HUES48 (cell line): ENCODE measurements around the gene ZNF140.

ENCODE experiments used
- H3K27ac ChIP-seq: one replicate; pipeline ENCODE4 v1.7.0; 2013; ENCODE audit warnings: low read depth, low read length, inconsistent platforms
- H3K27me3 ChIP-seq: 2 replicates; pipeline ENCODE4 v1.6.1; 2013; ENCODE audit warnings: mild to moderate bottlenecking, low read length; ENCODE audit not compliant: control insufficient read depth, insufficient read depth
- H3K36me3 ChIP-seq: 2 replicates; pipeline ENCODE4 v1.6.1; 2013; ENCODE audit warnings: low read length; ENCODE audit not compliant: control insufficient read depth, insufficient read depth
- H3K4me1 ChIP-seq: 2 replicates; pipeline ENCODE4 v1.6.1; 2013; ENCODE audit warnings: mild to moderate bottlenecking, low read length; ENCODE audit not compliant: control insufficient read depth, insufficient read depth
- H3K4me3 ChIP-seq: 2 replicates; pipeline ENCODE4 v1.5.1; 2013; ENCODE audit warnings: mild to moderate bottlenecking, low read depth, low read length
- H3K9ac ChIP-seq: 2 replicates; pipeline ENCODE4 v1.6.1; 2013; ENCODE audit warnings: mild to moderate bottlenecking, low read depth, low read length, moderate library complexity
- H3K9me3 ChIP-seq: 2 replicates; pipeline ENCODE4 v1.6.1; 2013; ENCODE audit warnings: low read length; ENCODE audit not compliant: control insufficient read depth, insufficient read depth

The ZNF140 gene

DNA sequence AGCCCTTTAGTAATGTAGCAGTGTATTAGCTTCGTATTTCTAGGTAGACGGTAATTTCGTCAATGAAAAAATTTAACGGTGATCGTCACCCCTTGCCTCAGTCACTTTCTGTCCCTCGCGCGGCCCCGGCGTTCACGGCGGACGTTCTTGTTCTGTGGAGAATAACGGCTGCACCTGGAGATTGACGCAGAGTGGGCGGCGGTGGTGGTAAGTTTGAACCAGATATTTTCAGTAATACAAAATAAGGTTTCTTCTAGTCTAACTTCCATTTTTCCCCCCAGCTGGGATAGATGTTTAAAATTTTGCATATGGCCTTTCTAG, 50.0 kb downstream of the ZNF140 start:
- peak overlapping the region; percentile 94 for H3K9ac ChIP-seq
- peaks cover 52% of the 10 kb centered on the region for H3K36me3 ChIP-seq
- peak overlapping the region; percentile 95 for H3K27ac ChIP-seq
- H3K4me3 ChIP-seq: peak overlapping the region; percentile 98
- no peaks in the 10 kb centered on the region; the same call in 1 of the 2 replicates for H3K4me1 ChIP-seq
- no peaks in the 10 kb centered on the region for H3K27me3 ChIP-seq
- peaks cover 70% of the 10 kb centered on the region for H3K9me3 ChIP-seq

DNA sequence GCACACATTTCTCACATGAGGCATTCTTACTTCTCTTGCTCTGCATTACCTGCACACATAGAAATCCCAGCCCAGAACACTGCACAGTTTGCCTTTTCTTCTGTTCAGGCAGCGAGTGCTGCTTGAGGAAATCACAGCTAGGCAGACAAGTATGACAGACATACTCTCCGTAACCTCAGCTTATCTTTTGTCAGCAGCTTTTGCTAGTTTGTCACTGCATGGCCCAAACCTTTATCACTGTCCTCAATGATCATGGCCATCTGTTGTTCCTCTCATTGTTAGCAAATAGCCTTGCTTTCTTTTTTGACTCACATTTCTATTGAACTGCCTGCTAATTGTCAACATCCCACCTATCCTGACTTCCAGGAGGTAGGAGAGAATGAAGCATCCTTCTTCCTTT, 55.0 kb downstream of the ZNF140 start:
- H3K9me3 ChIP-seq: peaks cover 87% of the 10 kb centered on the region
- H3K27me3 ChIP-seq: no peaks in the 10 kb centered on the region
- no peaks in the 10 kb centered on the region; the same call in 1 of the 2 replicates for H3K4me1 ChIP-seq
- H3K27ac ChIP-seq: no peak overlapping the region
- H3K9ac ChIP-seq: no peak overlapping the region
- H3K4me3 ChIP-seq: no peak overlapping the region
- peaks cover 74% of the 10 kb centered on the region for H3K36me3 ChIP-seq

DNA sequence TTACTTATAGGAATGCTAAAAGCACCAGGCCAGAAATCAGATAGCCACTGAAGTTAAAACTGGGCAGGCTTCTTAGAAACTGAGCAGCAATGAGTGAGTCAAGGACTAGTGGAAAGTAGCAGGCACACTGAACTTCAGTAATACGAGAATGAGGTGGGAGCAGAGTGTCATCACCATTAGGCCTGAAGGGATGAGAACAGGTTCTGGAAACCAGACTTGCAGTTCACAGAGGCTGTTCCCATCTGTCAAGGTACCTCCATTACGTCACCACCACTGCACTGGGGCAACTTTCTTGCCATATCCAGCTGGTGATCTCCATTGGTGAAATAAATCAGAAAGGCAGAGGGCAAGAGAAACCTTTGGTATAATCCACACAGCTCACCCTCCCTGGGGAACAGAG, 65.3 kb downstream of the ZNF140 start:
- no peaks in the 10 kb centered on the region for H3K4me1 ChIP-seq
- no peak overlapping the region for H3K27ac ChIP-seq
- H3K9me3 ChIP-seq: peaks cover 91% of the 10 kb centered on the region
- H3K27me3 ChIP-seq: no peaks in the 10 kb centered on the region
- H3K4me3 ChIP-seq: no peak overlapping the region
- H3K36me3 ChIP-seq: peaks cover 75% of the 10 kb centered on the region
- H3K9ac ChIP-seq: no peak overlapping the region

DNA sequence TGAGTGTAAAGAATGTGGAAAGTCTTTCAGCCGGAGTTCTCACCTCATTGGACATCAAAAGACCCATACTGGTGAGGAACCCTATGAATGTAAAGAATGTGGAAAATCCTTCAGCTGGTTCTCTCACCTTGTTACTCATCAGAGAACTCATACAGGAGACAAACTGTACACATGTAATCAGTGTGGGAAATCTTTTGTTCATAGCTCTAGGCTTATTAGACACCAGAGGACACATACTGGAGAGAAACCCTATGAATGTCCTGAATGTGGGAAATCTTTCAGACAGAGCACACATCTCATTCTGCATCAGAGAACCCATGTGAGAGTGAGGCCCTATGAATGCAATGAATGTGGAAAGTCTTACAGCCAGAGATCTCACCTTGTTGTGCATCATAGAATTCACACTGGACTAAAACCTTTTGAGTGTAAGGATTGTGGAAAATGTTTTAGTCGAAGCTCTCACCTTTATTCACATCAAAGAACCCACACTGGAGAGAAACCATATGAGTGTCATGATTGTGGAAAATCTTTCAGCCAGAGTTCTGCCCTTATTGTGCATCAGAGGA, 75.5 kb downstream of the ZNF140 start:
- Histone ChIP-seq H3K9ac (no peak overlapping the region), H3K9me3 (peaks cover 91% of the 10 kb centered on the region), H3K4me3 (peak overlapping the region; percentile 24; the same call in 1 of the 2 replicates), H3K27ac (no peak overlapping the region), H3K4me1 (no peaks in the 10 kb centered on the region), H3K36me3 (peaks cover 72% of the 10 kb centered on the region), H3K27me3 (no peaks in the 10 kb centered on the region)
